Measurements from ENCODE around the gene CA10.

Gene CA10

DNA sequence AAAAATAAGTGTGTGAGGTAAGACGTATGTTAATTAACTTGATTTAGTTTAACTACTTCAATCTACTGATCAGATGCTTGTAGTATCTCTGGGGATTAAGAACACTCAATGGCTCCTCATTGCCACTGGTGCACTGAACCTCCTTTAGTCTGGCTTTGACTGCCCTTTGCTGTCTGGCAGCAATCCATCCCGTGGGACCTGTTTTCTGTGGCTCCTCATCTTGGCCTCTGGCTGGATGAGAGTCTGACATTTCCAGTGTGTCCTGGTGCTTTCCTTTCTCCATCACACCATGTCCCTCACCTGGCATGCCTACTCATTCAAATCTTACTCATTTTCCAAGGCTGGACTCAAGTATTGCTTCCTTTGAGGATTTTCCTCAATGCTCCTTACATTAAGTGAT, 212.2 kb downstream of the CA10 start:
- DNase-seq: no peak

DNA sequence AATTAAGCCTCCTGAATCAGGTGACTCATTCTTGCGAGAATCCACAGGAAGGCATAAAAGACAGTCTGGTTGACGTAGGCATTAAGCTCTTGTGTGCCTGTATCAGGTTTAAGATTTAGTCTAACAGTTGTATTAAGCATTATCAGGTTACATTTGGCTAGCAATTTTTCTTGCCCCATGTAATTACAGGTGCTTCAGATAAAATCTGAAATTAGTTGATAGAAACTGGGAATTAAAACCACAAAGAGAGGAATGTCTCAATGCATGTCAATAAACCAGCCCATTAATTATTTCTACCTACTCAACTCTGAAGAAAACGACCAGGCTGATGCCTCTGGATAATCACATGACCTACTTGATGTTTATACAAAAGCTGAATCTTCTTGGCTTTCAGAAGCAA, 217.2 kb downstream of the CA10 start:
- DNase-seq: no peak

DNA sequence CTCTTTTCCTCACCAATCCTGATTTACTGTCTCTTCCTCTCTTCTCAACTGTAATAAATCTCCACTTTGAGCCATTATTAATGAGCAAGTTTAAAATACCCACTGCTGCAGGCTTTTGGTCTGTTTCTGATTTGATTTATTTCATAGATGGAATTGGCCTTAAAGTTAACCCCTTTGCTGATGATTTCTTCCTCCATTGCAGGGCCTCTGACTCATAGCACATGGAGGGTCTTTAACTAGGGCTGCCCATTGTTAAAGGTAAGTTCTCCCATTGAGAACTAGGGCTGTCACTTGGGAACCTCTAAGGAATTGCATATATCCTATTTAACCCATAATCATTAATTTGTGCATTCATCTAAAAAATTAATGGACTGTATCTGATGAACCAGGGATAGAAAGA, 221.2 kb downstream of the CA10 start:
- DNase-seq: no peak

DNA sequence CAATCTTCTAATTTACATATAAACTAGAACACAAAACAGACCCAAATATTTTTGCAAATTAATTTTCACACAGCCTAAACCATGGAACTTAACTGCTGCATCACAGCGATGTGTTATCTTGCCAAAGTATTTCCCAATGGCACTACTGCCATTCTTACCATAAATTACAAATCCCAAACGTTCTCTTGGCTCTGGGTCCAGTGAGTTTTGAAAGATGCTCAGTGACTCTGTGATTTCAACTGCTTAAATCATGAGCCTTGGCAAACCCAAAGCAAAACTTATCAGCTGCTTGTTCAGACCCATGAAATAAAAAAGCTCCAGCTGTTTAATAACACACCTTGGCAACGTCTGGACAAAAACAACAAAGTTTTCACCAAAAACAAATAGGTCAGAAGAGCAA, 223.0 kb downstream of the CA10 start:
- no peak for DNase-seq

DNA sequence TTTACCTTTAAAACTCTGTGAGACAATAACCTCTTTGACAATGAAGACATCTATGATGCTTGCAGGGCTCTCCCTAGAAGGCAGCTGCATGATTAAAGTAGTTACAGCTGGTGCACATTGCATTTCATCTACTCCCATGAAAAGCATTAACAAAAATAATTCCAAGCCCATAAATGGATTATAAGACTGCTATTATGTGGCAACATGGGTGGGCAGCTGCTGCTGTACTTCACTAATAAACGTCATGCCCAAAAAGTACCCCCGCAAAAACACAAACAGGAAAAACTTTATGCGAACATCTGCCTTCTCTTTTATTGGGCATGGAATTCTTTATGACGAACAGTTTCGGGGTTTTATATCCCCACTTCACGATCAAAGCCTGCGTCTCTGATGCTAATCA, 224.9 kb downstream of the CA10 start:
- no peak for DNase-seq

DNA sequence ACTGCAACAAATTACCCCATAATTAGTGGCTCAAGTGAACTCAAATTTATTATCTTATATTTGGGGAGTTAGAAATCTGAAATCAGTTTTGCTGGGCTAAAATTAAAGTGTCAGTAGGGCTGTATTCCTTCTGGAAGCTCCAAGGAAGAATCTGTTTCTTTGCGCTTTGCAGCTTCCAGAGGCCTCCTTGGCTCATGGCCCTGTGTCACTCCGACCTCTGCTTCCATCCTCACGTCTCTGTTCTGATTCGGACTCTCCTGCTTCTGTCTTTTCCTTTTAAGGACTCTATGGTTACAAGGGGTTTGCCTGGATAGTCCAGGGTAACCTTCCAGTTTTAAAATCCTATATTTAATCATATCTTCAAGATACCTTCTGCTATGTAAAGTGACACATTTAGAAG, 232.1 kb downstream of the CA10 start:
- DNase-seq: no peak

DNA sequence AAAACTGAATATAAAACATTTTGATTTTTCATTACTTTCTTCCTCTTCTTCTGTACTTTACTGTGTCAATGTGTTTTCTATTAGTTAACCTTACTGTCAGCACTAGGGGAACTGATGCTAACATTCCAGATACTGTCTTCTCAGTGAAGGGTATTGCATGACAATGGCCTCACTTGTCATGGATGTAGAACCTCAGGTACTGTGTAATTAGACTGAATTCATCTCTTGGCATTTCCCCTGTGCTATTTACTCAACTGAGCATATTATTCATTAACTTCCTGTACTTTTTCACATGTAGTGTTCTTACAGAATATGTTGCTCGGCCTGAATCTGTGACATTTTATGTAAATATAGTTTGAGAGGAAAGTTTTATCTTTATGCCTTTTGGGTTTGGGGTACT, 237.0 kb downstream of the CA10 start:
- DNase-seq: no peak

DNA sequence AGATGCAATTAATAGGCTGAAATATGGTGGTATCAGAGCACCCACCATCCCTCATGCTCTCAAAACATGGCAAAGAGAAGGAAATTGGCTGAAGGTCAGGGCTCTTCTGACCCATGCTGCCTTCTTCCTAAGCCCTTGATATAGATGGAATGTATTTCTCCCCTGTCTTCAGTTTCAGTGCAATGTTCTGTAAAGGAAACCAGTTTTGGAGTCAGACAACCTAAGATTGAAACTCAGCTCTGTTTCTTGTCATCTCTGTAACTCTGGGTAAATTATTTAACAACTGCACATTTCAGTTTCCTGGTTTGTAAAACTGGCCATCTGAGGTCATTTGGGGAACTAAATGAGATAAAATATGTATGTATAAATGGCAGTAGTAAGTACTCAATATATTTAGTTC, 243.9 kb downstream of the CA10 start:
- DNase-seq: no peak

DNA sequence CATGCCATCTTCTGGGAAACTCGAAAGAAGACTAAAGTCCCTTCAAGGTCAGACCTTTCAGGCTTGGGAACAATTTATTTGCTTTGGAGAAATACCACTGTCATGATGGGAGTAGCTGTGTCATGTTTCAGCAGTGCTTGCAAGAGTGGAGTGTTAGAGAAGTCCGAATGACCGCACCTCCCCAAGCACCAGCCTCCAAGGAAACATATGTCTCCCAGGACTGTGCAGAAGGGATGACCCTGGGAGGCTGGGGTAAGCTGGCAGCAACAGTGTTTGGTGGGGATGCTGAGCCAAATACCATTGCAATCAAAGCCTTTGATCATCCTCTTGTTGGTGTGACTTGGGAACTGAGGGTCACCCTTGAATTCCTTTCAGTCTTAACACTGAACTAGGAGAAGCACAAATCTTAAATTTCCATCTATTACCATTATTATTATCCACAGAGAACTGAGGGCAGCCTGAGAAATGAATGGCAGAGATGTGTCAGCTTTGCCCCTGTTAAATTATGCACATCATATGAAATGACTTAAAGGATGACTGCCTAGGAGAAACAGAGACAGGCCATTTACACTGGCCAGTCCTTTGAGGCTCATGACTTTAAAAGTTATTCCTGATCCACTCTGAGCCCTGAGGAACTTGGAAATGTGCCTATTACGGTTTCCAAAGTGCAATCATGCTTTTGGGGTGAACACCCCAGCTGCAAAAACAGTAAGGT, 244.9 kb downstream of the CA10 start:
- DNase-seq: no peak

DNA sequence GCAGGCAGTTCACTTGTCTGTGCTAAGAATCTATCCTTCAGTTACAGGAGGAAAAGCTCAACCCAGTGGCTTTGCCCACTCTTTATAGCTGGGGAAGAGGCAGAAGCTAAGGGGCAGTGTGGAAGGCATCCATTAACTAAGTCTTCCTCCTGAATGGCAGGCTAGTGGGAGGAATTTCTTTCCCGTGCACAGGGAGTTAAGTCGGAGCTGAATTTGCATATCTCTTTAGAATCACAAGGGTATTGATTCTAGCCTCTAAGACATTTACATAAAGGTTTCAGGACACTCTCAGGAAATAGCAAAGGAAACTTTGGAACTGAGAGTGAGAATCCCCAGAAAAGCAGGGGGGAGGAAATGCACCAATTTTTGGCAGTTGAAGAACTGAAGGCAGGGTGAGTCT, 245.6 kb downstream of the CA10 start:
- DNase-seq: no peak

DNA sequence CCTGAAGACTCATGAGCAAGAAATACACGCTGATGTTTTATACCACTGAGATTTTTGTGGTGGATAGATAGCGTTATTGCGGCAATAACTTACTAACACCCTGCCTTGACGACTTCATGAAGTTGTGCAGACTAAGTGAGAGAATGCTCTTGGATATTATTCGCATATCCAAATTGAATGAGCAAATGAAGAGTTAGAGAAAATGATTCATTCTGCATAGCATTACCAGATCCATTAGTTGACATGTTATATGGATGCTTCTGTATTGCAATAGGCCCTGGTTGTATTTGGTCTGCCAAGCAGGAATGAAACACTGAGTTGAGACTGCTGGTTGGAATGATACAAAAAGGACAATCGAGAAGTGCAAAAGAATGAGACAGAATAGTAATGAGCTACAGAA, 247.3 kb downstream of the CA10 start:
- DNase-seq: no peak

DNA sequence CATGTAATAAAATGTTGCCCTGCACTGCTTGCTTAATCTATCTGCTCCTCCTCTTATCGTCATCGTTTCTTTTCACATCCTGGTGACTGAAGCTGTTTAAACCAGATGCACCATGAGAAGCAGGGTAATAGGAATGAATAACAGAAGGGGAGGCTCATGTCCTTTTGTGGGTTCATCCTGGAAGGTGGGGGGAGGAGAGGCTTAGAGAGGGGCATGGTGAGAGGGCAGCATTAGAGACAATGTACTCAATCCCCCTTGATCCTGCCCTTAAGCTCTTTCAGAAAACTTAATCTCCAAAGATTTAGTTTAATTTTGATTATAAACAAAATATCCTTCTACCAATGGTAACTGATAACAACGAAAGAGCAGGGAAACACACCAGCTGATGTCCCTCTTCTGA, 248.5 kb downstream of the CA10 start:
- no peak for DNase-seq

DNA sequence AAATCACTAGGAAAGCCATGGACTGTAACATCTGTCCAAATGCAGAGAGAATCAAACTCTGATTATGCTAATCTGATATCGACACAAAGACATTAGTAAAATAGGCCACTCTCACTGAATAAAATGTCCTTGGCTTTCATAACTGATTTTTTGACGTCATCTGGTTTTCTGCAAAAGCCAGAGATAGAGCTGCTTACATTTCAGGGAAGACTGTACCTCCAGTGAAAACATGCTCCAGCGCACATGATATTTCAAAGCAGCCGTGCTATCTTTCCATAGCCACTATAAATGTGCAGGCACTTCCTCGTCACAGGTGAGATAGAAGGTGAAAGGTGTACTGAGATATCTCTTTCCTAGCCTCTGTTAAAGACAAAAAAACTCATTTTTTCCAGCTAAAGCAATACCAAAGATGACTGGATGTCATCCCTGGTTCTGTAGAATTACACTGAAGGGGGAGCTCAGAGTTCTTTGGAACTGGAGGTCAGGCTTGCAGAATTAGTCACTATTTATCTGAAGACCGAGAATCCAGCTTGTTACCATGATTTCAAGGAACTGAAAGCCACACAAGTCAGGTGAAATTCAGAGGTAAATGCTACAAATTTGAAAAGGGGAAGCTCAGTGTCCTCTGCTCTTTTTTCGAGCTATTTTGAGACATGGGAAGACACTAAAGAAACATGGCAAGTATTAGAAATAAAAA, 249.5 kb downstream of the CA10 start:
- peak; percentile 3 for DNase-seq

DNA sequence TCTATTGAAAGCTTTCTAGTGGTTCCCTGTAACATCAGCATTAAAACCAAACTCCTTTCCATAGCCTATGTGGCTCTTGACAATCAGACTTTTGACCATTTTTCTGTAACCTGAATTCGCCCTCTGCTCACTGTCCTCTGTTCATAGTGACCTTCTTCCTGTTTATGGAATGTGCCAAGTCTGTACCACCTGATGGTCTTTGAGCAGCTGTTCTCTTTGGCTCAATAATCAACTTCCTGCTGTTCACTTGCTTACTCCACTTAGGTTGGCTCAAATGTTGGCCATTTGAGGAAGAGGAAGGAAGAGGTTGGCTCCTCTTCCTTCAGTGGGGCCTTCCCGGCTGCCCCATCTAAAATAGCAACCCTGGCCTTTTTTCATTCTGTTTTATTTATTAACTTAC, 251.5 kb downstream of the CA10 start:
- DNase-seq: no peak

DNA sequence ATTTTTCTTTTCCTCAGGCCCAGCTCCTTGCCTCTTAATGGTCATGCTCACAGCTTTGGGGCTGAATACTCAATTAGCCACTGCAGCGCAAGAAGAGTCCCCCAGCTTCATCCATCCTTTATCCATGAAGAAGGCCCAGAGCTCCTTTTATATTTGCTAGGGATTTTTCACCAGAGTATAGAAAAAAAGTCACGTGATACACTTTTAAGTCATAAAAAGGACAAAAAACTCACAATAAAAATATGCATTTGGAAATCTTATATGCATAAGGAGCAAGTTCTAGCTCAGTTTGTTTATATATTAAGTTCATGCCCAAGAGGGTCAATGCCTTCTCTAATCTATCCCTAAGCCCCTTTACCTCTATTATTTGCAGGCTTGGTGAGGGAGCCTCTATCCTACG, 254.1 kb downstream of the CA10 start:
- DNase-seq: no peak

DNA sequence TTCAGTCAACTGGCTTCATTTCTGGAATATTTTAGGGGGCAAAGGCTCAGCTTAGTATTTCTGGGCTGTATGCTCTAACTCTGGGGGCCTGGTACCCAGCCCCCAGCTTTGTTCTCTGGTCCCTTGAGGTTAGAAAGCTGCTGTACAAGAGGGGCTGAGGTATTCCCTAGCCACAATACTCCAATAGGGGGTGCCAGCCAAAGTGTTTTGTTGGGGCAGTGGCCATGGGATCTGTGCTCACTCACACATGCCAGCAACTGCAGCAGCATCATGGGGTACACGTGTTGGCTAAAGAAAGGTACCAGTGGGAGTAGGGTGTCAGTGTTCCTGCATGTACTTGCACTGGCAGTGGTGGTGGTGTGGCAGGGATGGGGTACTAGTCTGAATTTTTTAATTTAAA, 257.3 kb downstream of the CA10 start:
- DNase-seq: no peak

DNA sequence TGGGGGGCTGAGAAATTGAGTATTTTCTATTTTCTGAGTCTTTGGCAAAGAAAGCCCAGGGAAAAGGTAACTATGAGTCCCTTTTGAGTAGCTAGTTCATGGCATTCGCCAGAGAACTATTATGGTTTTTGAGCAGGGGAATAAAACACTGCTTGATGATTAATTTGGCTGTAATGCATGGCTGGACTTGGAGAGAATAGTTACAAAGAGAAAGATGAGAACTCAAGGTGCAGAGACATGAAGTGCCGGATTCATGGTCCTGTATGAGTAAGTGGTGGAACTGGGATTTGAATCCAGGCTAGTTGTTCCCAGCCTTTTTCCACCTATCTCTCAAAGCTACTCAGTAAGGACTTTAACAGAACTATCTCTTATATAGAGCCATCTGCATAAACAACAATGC, 266.6 kb downstream of the CA10 start:
- DNase-seq: no peak

DNA sequence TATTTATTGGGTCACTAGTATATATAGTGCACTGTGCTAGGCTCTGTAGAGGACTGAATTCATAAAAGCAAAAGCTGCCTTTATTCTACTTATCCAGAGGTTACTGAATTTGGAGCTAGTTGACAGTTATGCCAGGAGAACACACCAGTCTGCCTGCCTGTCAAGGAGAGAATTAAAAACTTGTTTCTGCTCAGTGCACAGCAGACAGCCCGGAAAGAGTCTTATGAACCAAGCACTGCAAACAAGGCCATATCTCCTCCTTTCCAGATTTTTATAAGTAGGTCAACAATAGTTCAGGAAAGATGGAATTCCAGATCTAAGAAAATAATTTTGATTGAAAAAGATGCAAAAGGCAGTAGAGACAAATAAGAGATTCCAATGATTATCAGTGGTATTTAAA, 267.8 kb downstream of the CA10 start:
- DNase-seq: no peak

DNA sequence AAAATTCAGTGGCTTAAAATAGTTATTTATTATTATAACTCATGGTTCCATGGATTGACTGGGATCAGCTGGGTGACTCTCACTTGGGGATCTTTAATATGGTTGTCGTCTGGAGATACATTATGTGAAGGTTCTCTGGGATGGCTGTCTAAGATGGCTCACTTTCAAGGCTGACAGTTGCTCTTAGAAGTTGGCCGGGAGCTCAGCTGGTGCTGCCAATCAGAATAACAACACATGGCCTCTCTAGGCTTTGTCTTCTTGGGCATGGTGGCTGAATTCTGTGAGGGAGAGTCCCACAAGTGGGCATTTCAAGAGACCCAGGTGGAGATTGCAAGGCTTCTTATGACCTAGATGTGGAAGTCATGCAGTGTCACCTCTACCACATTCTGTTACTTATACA, 269.7 kb downstream of the CA10 start:
- no peak for DNase-seq

DNA sequence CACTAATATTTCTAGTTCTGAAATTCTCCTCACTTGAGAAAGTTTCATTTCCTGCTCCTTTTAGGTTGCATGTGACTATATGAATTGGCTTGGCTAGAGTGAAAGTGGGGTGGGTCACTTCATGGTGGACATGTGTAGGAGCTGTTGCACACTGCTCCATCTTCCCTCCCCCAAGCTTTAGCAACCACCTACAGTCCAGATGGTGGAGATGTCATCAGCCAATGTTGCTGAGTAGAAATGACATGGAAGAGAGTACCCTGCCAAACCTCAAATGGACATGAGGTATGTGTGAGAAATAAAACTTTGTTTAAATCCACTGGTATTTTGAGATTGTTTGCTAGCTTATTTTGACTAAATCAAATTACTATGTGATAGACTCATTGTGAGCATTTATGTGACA, 281.5 kb downstream of the CA10 start:
- DNase-seq: no peak

DNA sequence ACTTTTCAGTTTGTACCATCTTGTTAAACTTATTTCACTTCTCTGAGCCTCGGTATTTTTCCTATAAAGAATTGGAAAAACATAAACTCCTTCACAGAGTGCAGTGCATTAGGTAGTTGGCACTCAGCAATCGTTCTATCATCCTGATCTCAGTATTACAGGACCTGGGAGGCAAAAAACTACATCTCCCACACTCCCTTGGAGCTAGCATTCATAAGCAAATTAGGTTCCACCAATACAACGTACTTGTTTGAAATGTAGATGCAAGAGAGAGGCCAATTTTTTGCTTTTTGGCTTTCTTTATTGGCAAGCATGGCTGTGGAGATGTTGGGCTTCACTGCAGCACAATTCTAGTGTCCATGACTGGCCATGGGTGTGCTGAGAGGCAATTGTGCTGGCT, 285.2 kb downstream of the CA10 start:
- DNase-seq: no peak

DNA sequence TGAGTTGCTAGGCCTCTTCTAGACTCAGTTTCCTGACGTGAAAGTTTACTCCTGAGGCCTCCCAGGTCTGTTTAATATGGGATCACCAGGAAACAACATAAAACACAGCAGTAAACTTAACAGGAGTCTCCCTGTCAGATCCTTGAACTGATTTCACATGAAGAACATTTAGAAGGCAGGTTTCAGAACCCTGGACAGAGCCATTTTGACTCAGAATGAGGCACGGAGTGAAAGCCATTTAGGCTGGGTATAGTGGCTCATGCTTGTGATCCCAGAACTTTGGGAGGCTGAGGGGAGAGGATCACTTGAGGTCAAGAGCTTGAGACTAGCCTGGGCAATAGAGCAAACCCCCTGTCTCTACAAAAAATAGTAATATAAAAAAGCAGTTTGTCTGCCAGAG, 289.1 kb downstream of the CA10 start:
- DNase-seq: peak; percentile 48

DNA sequence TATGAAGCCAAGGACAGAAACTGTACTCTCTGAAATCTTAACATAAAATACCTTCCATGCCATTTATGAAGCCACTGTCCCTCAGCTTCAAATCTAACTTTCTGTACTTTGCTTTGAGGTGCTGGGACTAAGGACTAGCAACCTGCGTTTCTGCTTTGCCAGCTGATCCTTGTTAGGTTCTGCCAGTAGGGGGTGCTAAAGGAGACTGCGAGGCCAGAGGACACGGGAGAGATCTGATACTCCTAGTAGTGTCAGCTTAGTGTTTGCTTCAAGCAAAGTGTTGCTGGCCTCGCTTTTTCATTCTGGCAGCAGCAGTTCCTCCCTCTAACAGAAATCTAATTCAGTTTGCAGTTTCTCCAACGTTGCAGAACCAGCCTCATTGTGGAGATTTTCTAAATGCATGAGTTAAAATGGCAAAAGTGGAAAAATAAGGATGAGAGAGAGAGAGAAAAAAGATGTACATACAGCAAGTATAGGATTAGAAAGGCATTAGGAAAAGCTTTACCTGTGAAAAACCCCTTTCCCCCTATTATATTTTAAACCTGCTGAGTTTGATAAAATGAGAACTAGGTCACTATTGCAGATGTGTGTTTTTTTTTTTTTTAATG, 297.5 kb downstream of the CA10 start:
- DNase-seq: peak; percentile 40

DNA sequence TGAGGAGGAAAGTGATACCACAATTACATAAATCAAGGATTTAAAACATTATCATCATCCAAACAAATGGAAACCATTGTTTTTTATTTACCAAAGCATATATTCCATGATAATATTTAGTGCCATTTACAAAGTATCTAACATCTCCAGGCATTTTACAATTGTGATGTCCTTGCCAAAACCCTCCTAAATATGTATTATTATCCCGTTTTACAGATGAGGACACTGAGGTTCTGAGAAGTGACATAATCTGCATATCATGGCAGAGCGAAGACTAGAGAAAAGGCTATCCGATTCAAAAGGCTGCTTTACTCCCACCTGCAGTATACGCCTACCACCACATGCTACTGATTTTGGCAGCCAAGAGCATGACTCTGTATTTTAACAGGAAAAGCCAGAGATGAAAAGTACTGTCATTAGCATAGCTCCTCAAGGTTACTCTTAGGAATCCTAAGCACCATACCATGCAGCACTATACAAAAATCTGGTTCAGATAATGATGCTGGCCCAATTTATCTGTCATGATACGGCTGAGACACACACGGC, 301.4 kb downstream of the CA10 start:
- DNase-seq: peak; percentile 19

All from RPMI8226 (cell line).